K562 (cell line): ENCODE results near the gene SMIM21. TPM values are rescaled to one million over a fixed set of nuclear protein-coding genes. Genes with fewer than 3 reads are reported as not detected.

Experiments used
- ATAC-seq: fragments of 200-7000 bp; cut with Tn5 transposase; 3 replicates; pipeline ENCODE4 v1.9.1; 2020; ENCODE audit warnings: moderate library complexity
- BruUV-seq: library from RNA; stranded (reverse); fragments of 400-500 nt; replicated peaks from 2 replicates; lab custom pipeline; 2021; lab: Mats Ljungman, UMichigan
- CTCF ChIA-PET: fragments of 300-600 bp; formaldehyde crosslinking; extraction: SDS; loops from one replicate; lab custom pipeline; 2021; ENCODE audit warnings: low intra/inter-chr PET ratio; lab: Yijun Ruan, JAX
- POLR2A ChIA-PET: fragments of 300-600, 350-650 bp; sonication (Branson Sonifier 250); formaldehyde crosslinking; extraction: SDS; loops from one replicate; lab custom pipeline; 2021; ENCODE audit warnings: antibody characterized with exemption, inconsistent platforms; lab: Yijun Ruan, JAX
- DNase-seq, 4 experiments: peaks; one replicate each; pipeline versions ENCODE4 v3.0.0 to v3.0.0-alpha.2; 2011 to 2018; ENCODE audit warnings: low spot score in 3 of 4, mixed read lengths in 3 of 4; ENCODE audit errors: extremely low read depth in 1 of 4
- FAIRE-seq: peaks from 2 replicates; lab custom pipeline; 2011; peaks lifted over from hg19 to GRCh38; lab: Jason Lieb, UNC
- H2AFZ ChIP-seq: 2 replicates; pipeline ENCODE4 v1.6.0; 2011; ENCODE audit warnings: low read depth, low read length, control low read depth, inconsistent platforms
- H3K27ac ChIP-seq: fragments of 200-600 bp; 3 replicates; pipeline ENCODE4 v1.8.0; 2011; ENCODE audit warnings: low read depth, mild to moderate bottlenecking, control low read depth, inconsistent platforms, low read length, moderate library complexity, mixed read lengths; ENCODE audit errors: extremely low read depth
- H3K27me3 ChIP-seq, 2 experiments: fragments of 300-600 bp in 1 of 2; 2 replicates in 1 of 2; 3 replicates in 1 of 2; pipeline versions ENCODE4 v1.6.0 to v1.8.0; 2011; ENCODE audit warnings: inconsistent platforms in 2 of 2, low read length in 2 of 2, mild to moderate bottlenecking in 1 of 2, mixed read lengths in 1 of 2, moderate library complexity in 1 of 2; ENCODE audit not compliant: control insufficient read depth in 2 of 2, insufficient read depth in 2 of 2
- H3K36me3 ChIP-seq: fragments of 300-600 bp; 3 replicates; pipeline ENCODE4 v1.8.0; 2011; ENCODE audit warnings: mild to moderate bottlenecking, low read length, inconsistent platforms; ENCODE audit not compliant: control insufficient read depth, insufficient read depth
- H3K4me1 ChIP-seq, 2 experiments: fragments of 200-600 bp in 1 of 2; replicated peaks in 1 of 2; 2 replicates in 1 of 2; 3 replicates in 1 of 2; pipeline versions ENCODE4 v1.5.1 to v1.8.0; 2011; ENCODE audit warnings: inconsistent platforms in 2 of 2, low read length in 2 of 2, mild to moderate bottlenecking in 1 of 2, mixed read lengths in 1 of 2, moderate library complexity in 1 of 2; ENCODE audit not compliant: control insufficient read depth in 2 of 2, insufficient read depth in 2 of 2
- H3K4me2 ChIP-seq: 2 replicates; pipeline ENCODE4 v1.6.1; 2011; ENCODE audit warnings: low read length, control low read depth, inconsistent platforms, mixed read lengths; ENCODE audit not compliant: insufficient read depth
- H3K4me3 ChIP-seq: fragments of 200-600 bp; sonication (generic), shearing (Covaris generic); 2 replicates; pipeline ENCODE4 v1.5.1; 2016; ENCODE audit warnings: control low read depth, inconsistent platforms
- H3K79me2 ChIP-seq: fragments of 200-600 bp; 3 replicates; pipeline ENCODE4 v1.8.0; 2011; ENCODE audit warnings: low read length, inconsistent platforms; ENCODE audit not compliant: control insufficient read depth, insufficient read depth
- H3K9ac ChIP-seq, 2 experiments: 2 replicates each; pipeline versions ENCODE4 v1.6.0 to v1.6.1; 2011; ENCODE audit warnings: low read depth in 2 of 2, low read length in 2 of 2, control low read depth in 1 of 2, inconsistent platforms in 1 of 2, mild to moderate bottlenecking in 1 of 2, mixed read lengths in 1 of 2; ENCODE audit not compliant: insufficient read depth in 1 of 2
- H3K9me1 ChIP-seq: one replicate; pipeline ENCODE4 v1.6.0; 2011; ENCODE audit warnings: inconsistent platforms, mild to moderate bottlenecking, low read length, moderate library complexity; ENCODE audit not compliant: control insufficient read depth, insufficient read depth
- H3K9me3 ChIP-seq: replicated peaks from 2 replicates; pipeline ENCODE4 v1.5.1; 2011; ENCODE audit warnings: low read depth, low read length, inconsistent platforms; ENCODE audit not compliant: control insufficient read depth, insufficient read depth
- H4K20me1 ChIP-seq: replicated peaks from 2 replicates; pipeline ENCODE4 v1.6.1; 2011; ENCODE audit warnings: low read length, inconsistent platforms, mixed read lengths; ENCODE audit not compliant: control insufficient read depth, insufficient read depth
- CHD7 ChIP-seq: fragments of 200-600 bp; sonication (generic); IDR thresholded peaks from one replicate; pipeline ENCODE4 v1.6.1; 2012; ENCODE audit warnings: mild to moderate bottlenecking, low read depth, low read length, inconsistent platforms
- FIP1L1 ChIP-seq: fragments of 200-400 bp; formaldehyde crosslinking; IDR thresholded peaks from 2 replicates; pipeline ENCODE4 v1.6.1; 2018; ENCODE audit warnings: mild to moderate bottlenecking, low read depth, low read length; ENCODE audit not compliant: poor library complexity, severe bottlenecking
- HDGF ChIP-seq: fragments of 450-650 bp; IDR thresholded peaks from 2 replicates; pipeline ENCODE4 v1.6.1; 2016
- HNRNPLL ChIP-seq: fragments of 200-400 bp; formaldehyde crosslinking; IDR thresholded peaks from 2 replicates; pipeline ENCODE4 v1.6.1; 2017; ENCODE audit warnings: low read length, low read depth, mild to moderate bottlenecking; ENCODE audit not compliant: poor library complexity, severe bottlenecking
- MLX ChIP-seq, 2 experiments: fragments of 450-650 bp in 1 of 2; sonication (generic) in 1 of 2; formaldehyde crosslinking; conservative IDR thresholded peaks; 2 replicates each; pipeline versions ENCODE4 v1.4.0 to v1.8.1; 2020 to 2022; ENCODE audit warnings: mild to moderate bottlenecking in 1 of 2, missing genetic modification reagents in 1 of 2
- NCOR1 ChIP-seq: fragments of 450-650 bp; IDR thresholded peaks from 2 replicates; pipeline ENCODE4 v1.6.1; 2016; ENCODE audit warnings: mild to moderate bottlenecking, moderate library complexity
- NELFE ChIP-seq: IDR thresholded peaks from 2 replicates; pipeline ENCODE4 v1.6.1; 2011; ENCODE audit warnings: mild to moderate bottlenecking; ENCODE audit not compliant: insufficient read depth, insufficient read length
- NFE2L1 ChIP-seq: fragments of 450-650 bp; IDR thresholded peaks from 2 replicates; pipeline ENCODE4 v1.6.1; 2016; ENCODE audit warnings: missing genetic modification characterization, low read depth, mild to moderate bottlenecking, missing compliant biosample characterization, moderate library complexity, borderline replicate concordance
- TEAD4 ChIP-seq, 2 experiments: sonication (generic) in 1 of 2; formaldehyde crosslinking in 1 of 2; IDR thresholded peaks; 2 replicates each; pipeline versions ENCODE4 v1.6.1 to v1.8.0; 2012 to 2022; ENCODE audit warnings: borderline replicate concordance in 1 of 2, inconsistent platforms in 1 of 2, low read length in 1 of 2, mild to moderate bottlenecking in 1 of 2, missing genetic modification reagents in 1 of 2
- ZNF584 ChIP-seq: fragments of 200-800 bp; sonication (Bioruptor generic); IDR thresholded peaks from 2 replicates; pipeline ENCODE4 v1.6.1; 2016; ENCODE audit warnings: low read depth, mild to moderate bottlenecking, missing genetic modification characterization, missing compliant biosample characterization
- WGBS: fragments of 100-300 bp; shearing (Covaris generic); methylation state at CpG from one replicate; pipeline ENCODE4 v1.1.6; 2016; ENCODE audit warnings: low coverage, mixed read lengths; ENCODE audit not compliant: insufficient coverage; ENCODE audit errors: missing lambda C conversion rate; 5-methylcytosine and 5-hydroxymethylcytosine counted together
- in situ Hi-C: fragments of 300-500 bp; cut with MboI; formaldehyde crosslinking; loops from 4 replicates; pipeline ENCODE4 v1.15.0; 2018; ENCODE audit warnings: inconsistent platforms, mixed read lengths
- intact Hi-C: fragments of 100-400 bp; cut with micrococcal nuclease; formaldehyde crosslinking; loops from 2 replicates; pipeline ENCODE4 v1.14.2; 2022
- polyA plus RNA-seq, 8 experiments: library from polyadenylated mRNA; depleted of rRNA in 4 of 8; stranded (reverse) in 5 of 8; unstranded in 3 of 8; fragments of >200 nt; fragmentation: Nextera tagmentation in 2 of 8; fragmentation: Illumina TruSeq in 1 of 8; extraction: Ambion mirVana in 2 of 8; extraction: Trizol in 1 of 8; gene quantifications; 2 replicates each; pipeline versions ENCODE4 v1.2.1 to v1.2.3, GENCODE V29; 2011 to 2014; ENCODE audit warnings: inconsistent platforms in 1 of 8, missing spikeins in 1 of 8
- total RNA-seq, 7 experiments: library from RNA; depleted of rRNA in 6 of 7; stranded (reverse); fragments of >200 nt in 6 of 7; fragmentation: Illumina TruSeq in 2 of 7; extraction: Trizol in 2 of 7; gene quantifications; 2 replicates each; pipeline versions ENCODE4 v1.2.1 to v1.2.3, GENCODE V29; 2011 to 2021; ENCODE audit warnings: low replicate concordance in 1 of 7

The SMIM21 gene
- total and polyA plus RNA-seq, 9 of the 15 experiments (the other 6 are each of a cell fraction or from before 2014, with no cell fraction given) = not detected

- POLR2A ChIA-PET = interaction anchor here (0.6 kb wide), 1 partner anchor 156 kb away, joined by 3 read pairs; no protein-coding TSS in a partner anchor
- H3K27ac ChIP-seq = no peak overlapping the region
- H3K27me3 ChIP-seq = peaks cover 0 to 6% of the 10 kb centered on the region in 2 experiments; a peak in 1 of 5 replicates
- 0% methylated on average over 3 of the region's 3 CpGs for WGBS
- H3K9me3 ChIP-seq = no peaks in the 10 kb centered on the region
- no peak overlapping the region for H2AFZ ChIP-seq
- no peak overlapping the region for H3K9ac ChIP-seq
- CTCF ChIA-PET = no interaction called here
- H3K9me1 ChIP-seq = no peaks in the 10 kb centered on the region
- FAIRE-seq (no peak), ATAC-seq (no peak), DNase-seq (no peak)
- no peaks in the 10 kb centered on the region for H3K4me1 ChIP-seq
- no peaks in the 10 kb centered on the region for H3K79me2 ChIP-seq
- no TSS peak for BruUV-seq
- no peaks in the 10 kb centered on the region for H4K20me1 ChIP-seq
- no peak overlapping the region for H3K4me3 ChIP-seq
- in situ Hi-C loops (no loop called here), intact Hi-C loops (no loop called here)
- H3K36me3 ChIP-seq = no peaks in the 10 kb centered on the region
- H3K4me2 ChIP-seq = no peak overlapping the region
- TF ChIP-seq NFE2L1 (tag) (no peak), MLX (CRISPR knock-in tag; conservative IDR thresholded peaks at IDR 0.05) (no peak), NCOR1 (no peak), TEAD4 (IDR thresholded peaks at IDR 0.05; ENCODE audit: low read length) (no peak), TEAD4 (CRISPR knock-in tag; IDR thresholded peaks at IDR 0.05; ENCODE audit: borderline replicate concordance) (no peak), CHD7 (no peak), HDGF (no peak), NELFE (no peak), HNRNPLL (no peak), ZNF584 (CRISPR knock-in tag) (no peak), FIP1L1 (no peak)
Observed at GRCh38 chr18:75437979-75438378, 10.5 kb upstream of the SMIM21 start.
